Measurements from ENCODE around the gene ALDH1B1.

DNA sequence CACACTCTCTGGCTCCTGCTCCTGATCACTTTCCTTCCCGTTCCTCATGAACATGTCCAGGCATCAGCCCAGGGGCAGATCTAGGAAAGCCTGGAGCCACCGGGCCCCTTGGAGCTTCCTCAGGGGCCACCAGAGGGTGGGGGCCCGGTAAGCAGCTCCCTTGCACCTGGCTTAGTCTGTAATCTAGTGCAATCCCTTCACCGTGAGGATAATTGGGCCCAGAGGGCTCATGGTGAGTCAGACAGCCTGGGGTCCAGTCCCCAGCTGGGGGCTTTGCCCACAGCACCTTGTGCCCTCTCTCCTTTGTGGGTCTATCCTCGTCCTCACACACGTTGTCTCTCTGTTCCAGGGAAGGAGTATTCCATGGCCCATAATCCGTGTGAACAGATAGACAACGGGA is 10.4 kb upstream of the ALDH1B1 start:
- no peak for TF ChIP-seq POLR2A (IDR thresholded peaks at IDR 0.05; ENCODE audit: low read depth, low read length)
- TF ChIP-seq, protein P1, sequence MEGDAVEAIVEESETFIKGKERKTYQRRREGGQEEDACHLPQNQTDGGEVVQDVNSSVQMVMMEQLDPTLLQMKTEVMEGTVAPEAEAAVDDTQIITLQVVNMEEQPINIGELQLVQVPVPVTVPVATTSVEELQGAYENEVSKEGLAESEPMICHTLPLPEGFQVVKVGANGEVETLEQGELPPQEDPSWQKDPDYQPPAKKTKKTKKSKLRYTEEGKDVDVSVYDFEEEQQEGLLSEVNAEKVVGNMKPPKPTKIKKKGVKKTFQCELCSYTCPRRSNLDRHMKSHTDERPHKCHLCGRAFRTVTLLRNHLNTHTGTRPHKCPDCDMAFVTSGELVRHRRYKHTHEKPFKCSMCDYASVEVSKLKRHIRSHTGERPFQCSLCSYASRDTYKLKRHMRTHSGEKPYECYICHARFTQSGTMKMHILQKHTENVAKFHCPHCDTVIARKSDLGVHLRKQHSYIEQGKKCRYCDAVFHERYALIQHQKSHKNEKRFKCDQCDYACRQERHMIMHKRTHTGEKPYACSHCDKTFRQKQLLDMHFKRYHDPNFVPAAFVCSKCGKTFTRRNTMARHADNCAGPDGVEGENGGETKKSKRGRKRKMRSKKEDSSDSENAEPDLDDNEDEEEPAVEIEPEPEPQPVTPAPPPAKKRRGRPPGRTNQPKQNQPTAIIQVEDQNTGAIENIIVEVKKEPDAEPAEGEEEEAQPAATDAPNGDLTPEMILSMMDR (IDR thresholded peaks at IDR 0.05; ENCODE audit: extremely low read depth in 1 of 2, insufficient read depth in 1 of 2, low read depth in 1 of 2, low read length in 2 of 2), result no peak
- TF ChIP-seq MYC (IDR thresholded peaks at IDR 0.05; ENCODE audit: low read depth, low read length), result no peak
- TF ChIP-seq EZH2 (IDR thresholded peaks at IDR 0.05; ENCODE audit: borderline replicate concordance, low read depth, low read length, severe bottlenecking), result no peak
- no peak for TF ChIP-seq POLR2AphosphoS5 (IDR thresholded peaks at IDR 0.05; ENCODE audit: insufficient read depth, low read depth, low read length)
- TF ChIP-seq, protein P2, sequence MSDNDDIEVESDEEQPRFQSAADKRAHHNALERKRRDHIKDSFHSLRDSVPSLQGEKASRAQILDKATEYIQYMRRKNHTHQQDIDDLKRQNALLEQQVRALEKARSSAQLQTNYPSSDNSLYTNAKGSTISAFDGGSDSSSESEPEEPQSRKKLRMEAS (IDR thresholded peaks at IDR 0.05; ENCODE audit: insufficient read depth, insufficient read length), result no peak
- no peak for TF ChIP-seq JUN (IDR thresholded peaks at IDR 0.05; ENCODE audit: borderline replicate concordance, insufficient read depth, insufficient read length, low read depth)
- no peak for TF ChIP-seq FOS (IDR thresholded peaks at IDR 0.05; ENCODE audit: borderline replicate concordance, insufficient read depth, low read length)
- TF ChIP-seq GATA2 (IDR thresholded peaks at IDR 0.05; ENCODE audit: insufficient read depth, insufficient read length, low read depth, low read length), result no peak

Measured in endothelial cell of umbilical vein (primary cell).